Transverse colon (tissue), 4 donors: ENCODE measurements around the gene RNF166. TPM values are rescaled to one million over a fixed set of nuclear protein-coding genes. Genes with fewer than 3 reads are reported as not detected.

Experiments
- DNase-seq: peaks from one replicate; pipeline ENCODE4 v3.0.0-alpha.2; 2019
- H3K27ac ChIP-seq, 4 donors: fragments of 200-600 bp; sonication (generic); 2 replicates each; pipeline ENCODE4 v1.5.1; 2016 to 2018; ENCODE audit warnings: inconsistent platforms in 4 of 4
- H3K27me3 ChIP-seq: fragments of 200-600 bp; sonication (generic); 2 replicates; pipeline ENCODE4 v1.5.1; 2017; ENCODE audit warnings: inconsistent platforms
- H3K36me3 ChIP-seq, 4 donors: fragments of 200-600 bp; sonication (generic); 2 replicates each; pipeline ENCODE4 v1.5.1; 2017 to 2019; ENCODE audit warnings: inconsistent platforms in 4 of 4
- H3K4me1 ChIP-seq, 4 donors: fragments of 200-600 bp; sonication (generic); 2 replicates each; pipeline ENCODE4 v1.5.1; 2017 to 2020; ENCODE audit warnings: inconsistent platforms in 4 of 4
- H3K4me3 ChIP-seq, 4 donors: fragments of 200-600 bp; sonication (generic); 1 replicate in 1 of 4; 2 replicates in 3 of 4; pipeline versions ENCODE4 v1.5.1 to v1.6.1; 2017 to 2019; ENCODE audit warnings: inconsistent platforms in 4 of 4
- H3K9me3 ChIP-seq, 2 donors: fragments of 200-600 bp; sonication (generic); 2 replicates each; pipeline ENCODE4 v1.5.1; 2017 to 2019; ENCODE audit warnings: inconsistent platforms in 2 of 2
- CTCF ChIP-seq, 5 experiments: fragments of 200-600 bp in 3 of 5; fragments of 450-650 bp in 2 of 5; sonication (generic) in 3 of 5; IDR thresholded peaks; 1 replicate in 2 of 5; 2 replicates in 3 of 5; pipeline ENCODE4 v1.5.1; 2016 to 2017; ENCODE audit warnings: antibody characterized with exemption in 5 of 5, inconsistent platforms in 3 of 5, mild to moderate bottlenecking in 2 of 5, moderate library complexity in 1 of 5
- EP300 ChIP-seq: sonication (generic); formaldehyde crosslinking; IDR thresholded peaks from one replicate; pipeline ENCODE4 v1.6.1; 2017; ENCODE audit warnings: antibody characterized with exemption, low read depth
- POLR2A ChIP-seq: fragments of 450-650 bp; IDR thresholded peaks from one replicate; pipeline ENCODE4 v1.6.1; 2016; ENCODE audit warnings: antibody characterized with exemption, mild to moderate bottlenecking, moderate library complexity
- POLR2AphosphoS5 ChIP-seq, 3 donors: sonication (generic); formaldehyde crosslinking; IDR thresholded peaks; one replicate each; pipeline ENCODE4 v1.6.1; 2016; ENCODE audit warnings: antibody characterized with exemption in 3 of 3
- WGBS, 2 donors: methylation state at CpG; one replicate each; pipeline ENCODE4 v1.1.5; 2018; ENCODE audit warnings: low coverage in 1 of 2; 5-methylcytosine and 5-hydroxymethylcytosine counted together
- in situ Hi-C, 4 donors: fragments of 200-750 bp; cut with MboI; loops; one replicate each; pipeline versions ENCODE4 v1.15.0 to v1.15.1; 2017; ENCODE audit warnings: low sequenced_read_pairs in 3 of 4, low pct_ligation_motif_present in 1 of 4, low pct_unique_long_range_greater_than_20kb in 1 of 4
- intact Hi-C: fragments of 100-400 bp; cut with DNase I; formaldehyde crosslinking; loops from one replicate; pipeline ENCODE4 v1.15.1; 2023; ENCODE audit warnings: low total_unique reads
- total RNA-seq, 4 donors: library from RNA; depleted of rRNA; stranded (reverse); fragments of >200 nt; gene quantifications; one replicate each; pipeline ENCODE4 v1.1.0, GENCODE V29; 2016

Gene RNF166
- total RNA-seq, 4 donors from 2014 or later = 10.3 to 15.3 (median 14.4) TPM

GRCh38 chr16:88719267-88719932 lies 13.2 kb upstream of the RNF166 start:
- Histone ChIP-seq H3K4me3 (no peak overlapping the region), H3K9me3 (no peaks in the 10 kb centered on the region), H3K27ac (peak overlapping the region in 1 of 4 donors; percentile 55), H3K4me1 (no peaks in the 10 kb centered on the region), H3K36me3 (peaks cover 0 to 86% (median 20%) of the 10 kb centered on the region in 4 donors), H3K27me3 (no peaks in the 10 kb centered on the region)
- WGBS, 2 donors = 86% methylated on average over 22 of the region's 29 CpGs; no CpG with 5 or more reads in 1 of the 2 donors
- intact Hi-C loops (no loop called here), in situ Hi-C loops (no loop called here)
- peak; percentile 30 for DNase-seq
- TF ChIP-seq CTCF (IDR thresholded peaks at IDR 0.05) = no peak
- TF ChIP-seq POLR2AphosphoS5 (IDR thresholded peaks at IDR 0.05) = peak in 2 of 3 donors; percentile 15 to 61

GRCh38 chr16:88718178-88718577 lies 12.0 kb upstream of the RNF166 start:
- no peaks in the 10 kb centered on the region for H3K9me3 ChIP-seq
- no peak for TF ChIP-seq POLR2A
- no peak for TF ChIP-seq EP300
- no peak for TF ChIP-seq CTCF (IDR thresholded peaks at IDR 0.05)
- TF ChIP-seq POLR2AphosphoS5 (IDR thresholded peaks at IDR 0.05) = no peak
- peak overlapping the region in 1 of 4 donors; percentile 4 for H3K27ac ChIP-seq
- H3K36me3 ChIP-seq = peaks cover 0 to 74% (median 20%) of the 10 kb centered on the region in 4 donors
- WGBS, 2 donors = 84 to 92% methylated on average over 8 to 11 of the region's 11 CpGs
- no peak overlapping the region for H3K4me3 ChIP-seq
- in situ Hi-C loops (no loop called here), intact Hi-C loops (no loop called here)
- H3K4me1 ChIP-seq = no peaks in the 10 kb centered on the region
- H3K27me3 ChIP-seq = no peaks in the 10 kb centered on the region
- DNase-seq = no peak

- H3K27me3 ChIP-seq = no peaks in the 10 kb centered on the region
- H3K36me3 ChIP-seq = peaks cover 0 to 60% (median 18%) of the 10 kb centered on the region in 4 donors
- H3K4me1 ChIP-seq = no peaks in the 10 kb centered on the region
- H3K4me3 ChIP-seq = no peak overlapping the region
- in situ Hi-C loops (no loop called here), intact Hi-C loops (no loop called here)
- H3K27ac ChIP-seq = no peak overlapping the region
- no peak for DNase-seq
- WGBS, 2 donors = 94% methylated on average over 12 of the region's 21 CpGs; no CpG with 5 or more reads in 1 of the 2 donors
- TF ChIP-seq CTCF (IDR thresholded peaks at IDR 0.05) = no peak
- TF ChIP-seq POLR2AphosphoS5 (IDR thresholded peaks at IDR 0.05) = no peak
- TF ChIP-seq POLR2A = no peak
- TF ChIP-seq EP300 = no peak
- no peaks in the 10 kb centered on the region for H3K9me3 ChIP-seq
Observed at GRCh38 chr16:88716601-88717001, 10.4 kb upstream of the RNF166 start.

- 96% methylated on average over 14 of the region's 15 CpGs; no CpG with 5 or more reads in 1 of the 2 donors for WGBS, 2 donors
- TF ChIP-seq CTCF (IDR thresholded peaks at IDR 0.05) = no peak
- TF ChIP-seq EP300 = no peak
- no peak for TF ChIP-seq POLR2AphosphoS5 (IDR thresholded peaks at IDR 0.05)
- TF ChIP-seq POLR2A = no peak
- Histone ChIP-seq H3K4me1 (no peaks in the 10 kb centered on the region), H3K27me3 (no peaks in the 10 kb centered on the region), H3K27ac (no peak overlapping the region), H3K4me3 (no peak overlapping the region), H3K36me3 (peaks cover 0 to 56% (median 16%) of the 10 kb centered on the region in 4 donors), H3K9me3 (no peaks in the 10 kb centered on the region)
- no peak for DNase-seq
- intact Hi-C loops = no loop called here
- in situ Hi-C loops = no loop called here
Observed at GRCh38 chr16:88716201-88716600, 10.0 kb upstream of the RNF166 start.
